HepG2 (cell line): ENCODE data around the gene MBOAT7. TPM values are rescaled to one million over a fixed set of nuclear protein-coding genes. Genes with fewer than 3 reads are reported as not detected.

Experiments
- BCLAF1 ChIP-seq: fragments of 450-650 bp; IDR thresholded peaks from 2 replicates; pipeline ENCODE4 v1.6.1; 2017; ENCODE audit warnings: mild to moderate bottlenecking
- CCAR2 ChIP-seq: fragments of 200-400 bp; formaldehyde crosslinking; optimal IDR thresholded peaks from 2 replicates; pipeline ENCODE3; 2018; ENCODE audit warnings: low read depth, mild to moderate bottlenecking, low read length, moderate library complexity
- EHMT2 ChIP-seq: fragments of 200-600 bp; sonication (generic); IDR thresholded peaks from 2 replicates; pipeline ENCODE4 v1.7.0; 2017; ENCODE audit warnings: antibody characterized with exemption, low read depth, low read length, borderline replicate concordance
- RFXAP ChIP-seq: sonication (generic); formaldehyde crosslinking; IDR thresholded peaks from 2 replicates; pipeline ENCODE4 v1.4.0; 2020; ENCODE audit warnings: missing genetic modification reagents, borderline replicate concordance
- SAFB2 ChIP-seq: sonication (generic); formaldehyde crosslinking; IDR thresholded peaks from 2 replicates; pipeline ENCODE4 v1.5.1; 2020; ENCODE audit warnings: missing genetic modification reagents, low read depth, mild to moderate bottlenecking, borderline replicate concordance
- SALL1 ChIP-seq: sonication (generic); formaldehyde crosslinking; IDR thresholded peaks from 2 replicates; pipeline ENCODE4 v1.8.0; 2022; ENCODE audit warnings: mild to moderate bottlenecking, missing genetic modification reagents
- SNAPC5 ChIP-seq: sonication (generic); formaldehyde crosslinking; IDR thresholded peaks from 2 replicates; pipeline ENCODE4 v1.8.1; 2023; ENCODE audit warnings: mild to moderate bottlenecking, missing genetic modification reagents, borderline replicate concordance
- STAG1 ChIP-seq: sonication (generic); formaldehyde crosslinking; IDR thresholded peaks from 2 replicates; pipeline ENCODE4 v1.4.0; 2020; ENCODE audit warnings: missing genetic modification reagents
- THAP8 ChIP-seq: sonication (generic); formaldehyde crosslinking; IDR thresholded peaks from 2 replicates; pipeline ENCODE4 v1.5.1; 2020; ENCODE audit warnings: missing genetic modification reagents, mild to moderate bottlenecking, borderline replicate concordance
- ZNF280B ChIP-seq: sonication (generic); formaldehyde crosslinking; IDR thresholded peaks from 2 replicates; pipeline ENCODE4 v1.5.0; 2020; ENCODE audit warnings: missing genetic modification reagents, mild to moderate bottlenecking, borderline replicate concordance
- ZNF468 ChIP-seq: sonication (generic); formaldehyde crosslinking; IDR thresholded peaks from 2 replicates; pipeline ENCODE4 v1.8.0; 2022; ENCODE audit warnings: mild to moderate bottlenecking, moderate library complexity, missing genetic modification reagents
- ZNF619 ChIP-seq: sonication (generic); formaldehyde crosslinking; IDR thresholded peaks from 2 replicates; pipeline ENCODE4 v1.4.0; 2020; ENCODE audit warnings: mild to moderate bottlenecking, missing genetic modification reagents
- polyA plus RNA-seq, 8 experiments: library from polyadenylated mRNA; depleted of rRNA in 3 of 8; stranded (reverse) in 7 of 8; unstranded in 1 of 8; fragments of >200 nt; fragmentation: Illumina TruSeq in 4 of 8; extraction: Trizol in 4 of 8; gene quantifications; 2 replicates each; pipeline versions ENCODE4 v1.2.1 to v1.2.3, GENCODE V29; 2011 to 2016; ENCODE audit warnings: low read depth in 4 of 8, missing spikeins in 1 of 8, mixed read lengths in 1 of 8; ENCODE audit not compliant: insufficient read depth in 1 of 8
- total RNA-seq, 5 experiments: library from RNA; depleted of rRNA; stranded (reverse); fragments of >200 nt; fragmentation: Illumina TruSeq; extraction: Trizol; gene quantifications; 2 replicates each; pipeline ENCODE4 v1.2.3, GENCODE V29; 2016; ENCODE audit warnings: low read depth in 1 of 5
- TF ChIP-seq, protein P1 (sequence below): sonication (generic); formaldehyde crosslinking; IDR thresholded peaks from 2 replicates; pipeline ENCODE4 v1.4.0; 2020; ENCODE audit warnings: missing genetic modification reagents, mild to moderate bottlenecking, borderline replicate concordance
- TF ChIP-seq, protein P2 (sequence below): sonication (generic); formaldehyde crosslinking; IDR thresholded peaks from 2 replicates; pipeline ENCODE4 v1.4.0; 2020; ENCODE audit warnings: missing genetic modification reagents

The MBOAT7 gene
- total and polyA plus RNA-seq, 2 of the 13 experiments (the other 11 are each of a cell fraction or from before 2014, with no cell fraction given), result 22.2 to 25.5 TPM

- TF ChIP-seq RFXAP, result no peak
- TF ChIP-seq, protein P1, sequence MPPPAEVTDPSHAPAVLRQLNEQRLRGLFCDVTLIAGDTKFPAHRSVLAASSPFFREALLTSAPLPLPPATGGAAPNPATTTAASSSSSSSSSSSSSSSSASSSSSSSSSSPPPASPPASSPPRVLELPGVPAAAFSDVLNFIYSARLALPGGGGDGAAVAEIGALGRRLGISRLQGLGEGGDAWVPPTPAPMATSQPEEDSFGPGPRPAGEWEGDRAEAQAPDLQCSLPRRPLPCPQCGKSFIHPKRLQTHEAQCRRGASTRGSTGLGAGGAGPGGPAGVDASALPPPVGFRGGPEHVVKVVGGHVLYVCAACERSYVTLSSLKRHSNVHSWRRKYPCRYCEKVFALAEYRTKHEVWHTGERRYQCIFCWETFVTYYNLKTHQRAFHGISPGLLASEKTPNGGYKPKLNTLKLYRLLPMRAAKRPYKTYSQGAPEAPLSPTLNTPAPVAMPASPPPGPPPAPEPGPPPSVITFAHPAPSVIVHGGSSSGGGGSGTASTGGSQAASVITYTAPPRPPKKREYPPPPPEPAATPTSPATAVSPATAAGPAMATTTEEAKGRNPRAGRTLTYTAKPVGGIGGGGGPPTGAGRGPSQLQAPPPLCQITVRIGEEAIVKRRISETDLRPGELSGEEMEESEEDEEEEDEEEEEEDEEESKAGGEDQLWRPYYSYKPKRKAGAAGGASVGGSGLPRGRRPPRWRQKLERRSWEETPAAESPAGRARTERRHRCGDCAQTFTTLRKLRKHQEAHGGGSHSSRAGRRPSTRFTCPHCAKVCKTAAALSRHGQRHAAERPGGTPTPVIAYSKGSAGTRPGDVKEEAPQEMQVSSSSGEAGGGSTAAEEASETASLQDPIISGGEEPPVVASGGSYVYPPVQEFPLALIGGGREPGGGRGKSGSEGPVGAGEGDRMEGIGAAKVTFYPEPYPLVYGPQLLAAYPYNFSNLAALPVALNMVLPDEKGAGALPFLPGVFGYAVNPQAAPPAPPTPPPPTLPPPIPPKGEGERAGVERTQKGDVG, result peak; percentile 28; the same call in 1 of the 2 replicates
- TF ChIP-seq SALL1, result peak; percentile 37; the same call in 1 of the 2 replicates
- TF ChIP-seq SNAPC5, result no peak
- no peak for TF ChIP-seq ZNF619 (CRISPR knock-in tag)
- no peak for TF ChIP-seq THAP8 (CRISPR knock-in tag)
- no peak for TF ChIP-seq CCAR2
- no peak for TF ChIP-seq BCLAF1
- TF ChIP-seq ZNF468, result no peak
- TF ChIP-seq ZNF280B, result no peak
- no peak for TF ChIP-seq STAG1 (CRISPR knock-in tag)
- no peak for TF ChIP-seq EHMT2
- TF ChIP-seq SAFB2 (CRISPR knock-in tag), result no peak
- TF ChIP-seq, protein P2, sequence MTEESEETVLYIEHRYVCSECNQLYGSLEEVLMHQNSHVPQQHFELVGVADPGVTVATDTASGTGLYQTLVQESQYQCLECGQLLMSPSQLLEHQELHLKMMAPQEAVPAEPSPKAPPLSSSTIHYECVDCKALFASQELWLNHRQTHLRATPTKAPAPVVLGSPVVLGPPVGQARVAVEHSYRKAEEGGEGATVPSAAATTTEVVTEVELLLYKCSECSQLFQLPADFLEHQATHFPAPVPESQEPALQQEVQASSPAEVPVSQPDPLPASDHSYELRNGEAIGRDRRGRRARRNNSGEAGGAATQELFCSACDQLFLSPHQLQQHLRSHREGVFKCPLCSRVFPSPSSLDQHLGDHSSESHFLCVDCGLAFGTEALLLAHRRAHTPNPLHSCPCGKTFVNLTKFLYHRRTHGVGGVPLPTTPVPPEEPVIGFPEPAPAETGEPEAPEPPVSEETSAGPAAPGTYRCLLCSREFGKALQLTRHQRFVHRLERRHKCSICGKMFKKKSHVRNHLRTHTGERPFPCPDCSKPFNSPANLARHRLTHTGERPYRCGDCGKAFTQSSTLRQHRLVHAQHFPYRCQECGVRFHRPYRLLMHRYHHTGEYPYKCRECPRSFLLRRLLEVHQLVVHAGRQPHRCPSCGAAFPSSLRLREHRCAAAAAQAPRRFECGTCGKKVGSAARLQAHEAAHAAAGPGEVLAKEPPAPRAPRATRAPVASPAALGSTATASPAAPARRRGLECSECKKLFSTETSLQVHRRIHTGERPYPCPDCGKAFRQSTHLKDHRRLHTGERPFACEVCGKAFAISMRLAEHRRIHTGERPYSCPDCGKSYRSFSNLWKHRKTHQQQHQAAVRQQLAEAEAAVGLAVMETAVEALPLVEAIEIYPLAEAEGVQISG (CRISPR knock-in tag), result peak; percentile 14; the same call in 1 of the 2 replicates
Observed at GRCh38 chr19:54207983-54208783, 18.8 kb upstream of the MBOAT7 start (continued).
